ENCODE measurements around the gene TSBP1.

TSBP1 gene, protein sequence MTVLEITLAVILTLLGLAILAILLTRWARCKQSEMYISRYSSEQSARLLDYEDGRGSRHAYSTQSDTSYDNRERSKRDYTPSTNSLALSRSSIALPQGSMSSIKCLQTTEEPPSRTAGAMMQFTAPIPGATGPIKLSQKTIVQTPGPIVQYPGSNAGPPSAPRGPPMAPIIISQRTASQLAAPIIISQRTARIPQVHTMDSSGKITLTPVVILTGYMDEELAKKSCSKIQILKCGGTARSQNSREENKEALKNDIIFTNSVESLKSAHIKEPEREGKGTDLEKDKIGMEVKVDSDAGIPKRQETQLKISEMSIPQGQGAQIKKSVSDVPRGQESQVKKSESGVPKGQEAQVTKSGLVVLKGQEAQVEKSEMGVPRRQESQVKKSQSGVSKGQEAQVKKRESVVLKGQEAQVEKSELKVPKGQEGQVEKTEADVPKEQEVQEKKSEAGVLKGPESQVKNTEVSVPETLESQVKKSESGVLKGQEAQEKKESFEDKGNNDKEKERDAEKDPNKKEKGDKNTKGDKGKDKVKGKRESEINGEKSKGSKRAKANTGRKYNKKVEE

DNA sequence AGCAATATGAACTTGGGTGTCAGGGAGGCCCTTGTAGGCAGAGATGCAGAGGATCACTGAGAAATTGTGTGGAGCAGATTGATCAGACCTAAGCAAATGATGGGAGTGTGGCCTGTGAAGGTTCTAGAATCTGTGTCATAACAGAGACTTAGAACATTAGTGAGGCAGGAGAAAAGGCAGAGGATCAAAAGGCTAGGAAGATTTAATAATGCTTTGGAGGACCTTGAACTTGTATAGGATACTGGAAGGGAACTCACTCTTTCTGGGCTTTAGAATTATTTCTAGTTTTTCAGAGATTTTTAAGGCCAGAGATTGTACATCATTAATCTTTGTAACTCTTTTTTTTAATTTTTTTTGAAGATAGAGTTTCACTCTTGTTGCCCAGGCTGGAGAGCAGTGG, at the start of gene TSBP1:
Gene TSBP1, minus strand, starts transcription at position 101 of the 400 bp plus-strand sequence. CDS start 197 bp downstream, outside the sequence.
- no peak for DNase-seq (ENCODE audit: low spot score)

DNA sequence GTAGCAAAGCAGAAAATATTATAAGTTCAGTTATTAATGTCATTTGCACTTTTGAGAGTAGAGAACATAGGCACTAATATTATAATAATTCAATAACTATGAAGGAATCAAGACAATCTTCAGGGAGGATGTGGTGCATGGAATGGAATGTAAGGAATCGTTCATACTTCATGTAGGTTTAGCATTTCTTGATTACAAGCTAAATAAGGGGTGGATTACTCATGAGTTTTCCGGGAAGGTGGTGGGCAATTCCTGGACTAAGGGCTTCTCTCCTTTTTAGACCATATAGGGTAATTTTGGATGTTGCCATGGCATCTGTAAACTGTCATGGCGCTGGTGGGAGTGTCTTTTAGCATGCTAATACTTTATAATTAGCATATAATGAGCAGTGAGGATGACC, 44.3 kb upstream of the TSBP1 start:
- DNase-seq (ENCODE audit: low spot score): no peak

DNA sequence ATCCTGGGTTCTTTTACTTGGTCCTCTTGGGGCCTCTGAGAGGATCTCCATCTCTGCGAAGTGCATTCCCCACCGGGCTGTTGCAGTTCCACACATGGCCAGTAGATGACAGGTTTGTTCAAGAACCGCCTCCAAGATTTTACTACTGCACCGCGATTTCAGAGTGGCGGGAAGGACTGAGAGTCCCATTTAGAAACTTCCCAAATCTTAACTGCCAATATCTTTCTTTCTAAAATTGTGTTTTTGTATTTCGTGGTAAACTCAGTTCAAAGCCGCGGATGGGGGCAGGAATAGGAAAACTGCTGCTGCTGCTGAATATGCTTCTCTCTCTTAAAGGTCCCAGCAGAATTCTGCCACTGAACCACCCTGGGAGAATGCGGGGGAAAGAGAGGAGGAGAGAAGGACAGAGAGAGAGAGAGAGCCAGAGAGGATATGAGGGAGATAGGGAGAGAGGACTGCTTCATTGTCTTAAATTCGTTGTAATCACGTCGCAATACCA, 43.9 kb upstream of the TSBP1 start:
- peak; percentile 64 for DNase-seq (ENCODE audit: low spot score)

DNA sequence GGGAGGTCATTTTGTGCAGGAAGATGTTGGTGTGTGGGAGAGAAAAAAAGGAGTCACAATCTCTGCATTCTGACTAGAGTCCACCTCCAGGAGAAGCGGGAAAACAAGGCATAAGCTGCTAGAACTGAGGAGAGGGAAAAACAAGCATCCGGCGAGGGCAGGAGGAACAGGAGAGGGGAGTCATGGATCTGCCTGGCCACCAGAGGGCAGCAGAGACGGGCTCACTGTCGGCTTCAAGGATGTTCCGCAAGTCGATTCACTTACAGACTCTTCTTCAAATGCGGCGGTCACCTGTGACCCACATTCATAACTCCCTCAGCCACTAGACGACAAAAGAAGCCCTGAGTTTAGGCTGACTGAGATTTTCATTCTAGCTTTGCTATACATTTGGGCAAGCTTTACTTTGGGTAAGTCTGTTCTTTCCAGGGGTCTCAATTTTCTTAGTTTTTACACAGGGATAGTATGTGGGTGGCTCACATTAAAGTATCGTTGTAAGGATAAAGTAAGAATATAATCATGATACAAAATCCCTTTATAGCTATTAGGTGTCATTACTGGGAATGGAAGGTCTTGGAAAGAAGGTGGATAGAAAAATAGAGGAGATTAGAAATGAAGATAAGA, 41.8 kb upstream of the TSBP1 start:
- peak; percentile 73 for DNase-seq (ENCODE audit: low spot score)

DNA sequence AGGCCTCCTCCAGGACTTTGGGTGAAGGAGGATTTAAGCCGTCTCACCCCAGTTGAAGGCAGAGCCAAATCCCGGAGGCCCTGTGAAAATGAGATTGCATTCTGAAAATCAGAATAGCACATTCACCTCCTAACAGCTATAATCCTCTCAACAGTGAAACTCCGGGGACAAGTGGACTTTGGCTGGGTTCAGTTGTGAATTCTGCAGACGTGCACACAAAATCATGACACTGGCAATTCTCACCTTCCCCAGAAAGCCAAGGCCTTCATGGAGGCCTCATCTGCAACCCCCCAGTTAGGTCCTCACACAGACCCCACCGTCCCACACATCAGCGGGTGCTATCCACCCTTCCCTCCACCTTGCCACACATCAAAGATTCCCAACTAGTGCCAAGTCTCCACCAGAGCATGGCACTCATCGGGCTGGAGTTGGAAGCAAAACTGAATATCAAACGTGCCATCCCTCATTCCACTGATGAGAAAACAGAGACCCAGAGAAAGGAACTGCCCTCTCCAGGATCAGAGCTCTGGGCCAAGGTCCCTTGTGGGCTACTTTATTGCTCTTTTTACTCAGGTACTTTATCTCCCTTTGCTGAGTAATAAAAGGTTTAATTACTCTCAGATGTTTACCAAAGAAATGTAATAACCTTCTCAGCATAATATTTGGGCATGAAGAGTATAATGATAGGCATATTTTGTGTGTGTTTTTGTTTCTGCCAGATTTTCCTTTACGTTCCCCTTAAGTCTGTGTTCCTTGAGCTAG, 40.0 kb upstream of the TSBP1 start:
- DNase-seq (ENCODE audit: low spot score): no peak

DNA sequence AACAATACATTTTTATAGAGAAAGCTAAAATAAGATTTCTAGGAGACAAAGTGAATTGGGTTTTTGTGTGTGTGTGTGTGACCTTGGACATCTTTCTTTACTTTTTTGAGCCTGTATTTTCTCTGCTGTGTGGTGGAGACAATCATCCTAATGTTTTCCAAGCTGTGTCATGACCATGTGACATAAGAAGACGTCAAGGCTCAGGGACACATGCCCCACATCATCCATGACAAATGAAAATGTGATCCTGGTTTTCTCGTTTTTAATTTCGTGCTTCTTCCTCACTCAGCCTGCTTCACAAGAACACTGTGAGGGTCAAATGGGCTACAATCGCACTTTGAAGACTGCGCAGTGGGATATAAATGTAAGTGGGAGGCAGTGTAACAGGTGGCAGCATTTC, 39.2 kb upstream of the TSBP1 start:
- DNase-seq (ENCODE audit: low spot score): no peak

DNA sequence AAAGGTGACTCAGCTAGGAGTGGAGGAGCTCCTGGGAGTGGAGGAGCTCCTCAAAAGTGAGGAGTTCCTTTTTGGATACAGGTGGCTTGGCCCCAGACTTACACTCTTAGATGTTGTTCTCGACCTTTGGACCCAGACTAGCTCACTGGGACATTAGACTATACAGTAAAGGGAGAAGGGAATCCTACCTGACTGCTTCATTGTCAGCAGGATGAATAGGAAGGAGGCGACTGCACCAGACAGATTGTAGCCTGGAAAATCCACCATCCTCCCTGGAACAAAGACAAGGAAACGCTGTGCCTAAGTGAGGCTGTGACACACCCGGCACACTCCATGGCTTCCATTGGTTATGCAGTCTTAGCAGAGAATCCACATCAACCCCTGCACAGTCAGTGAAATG, 35.2 kb upstream of the TSBP1 start, which contains the start of gene BTNL2:
Gene BTNL2, minus strand, starts transcription at position 325 of the 400 bp plus-strand sequence. Its CDS starts 58 bp downstream, at position 267.
- DNase-seq (ENCODE audit: low spot score): no peak

DNA sequence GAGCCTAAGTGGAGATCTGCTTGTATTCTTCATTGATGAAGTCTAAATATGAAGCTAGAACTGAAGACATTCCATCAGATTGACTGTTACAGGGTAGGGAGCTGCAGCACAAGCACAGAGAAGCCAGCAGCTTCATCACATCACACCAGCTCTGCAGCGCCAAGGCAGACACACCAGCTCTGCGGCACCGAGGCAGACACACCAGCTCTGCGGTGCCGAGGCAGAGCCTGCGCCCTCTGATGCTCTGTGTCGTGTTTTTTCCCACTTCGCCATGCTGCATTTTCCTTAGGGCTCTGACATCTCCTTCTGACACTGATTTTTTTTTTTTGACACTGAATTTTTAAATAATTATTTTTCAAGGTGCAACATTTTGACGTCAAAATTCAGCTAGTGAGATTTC, 34.5 kb upstream of the TSBP1 start:
- no peak for DNase-seq (ENCODE audit: low spot score)

DNA sequence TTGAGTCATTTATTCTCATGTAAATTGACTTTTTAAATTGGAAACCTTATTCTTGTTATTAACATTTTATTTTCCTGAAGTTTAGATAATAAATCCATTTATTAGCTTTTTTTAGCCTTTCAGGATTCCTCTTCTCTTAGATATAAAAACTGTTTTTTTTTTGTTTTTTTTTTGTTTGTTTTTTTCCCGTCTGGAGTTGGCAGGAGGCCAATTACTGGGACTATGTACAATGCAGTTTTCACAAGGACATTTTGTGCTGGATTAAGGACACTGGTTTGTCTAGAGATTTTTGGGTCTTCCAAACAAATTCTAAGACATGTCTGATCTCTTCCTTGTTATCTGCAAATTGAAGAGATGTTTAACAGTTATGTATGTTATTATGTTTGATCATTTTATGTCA, 34.0 kb upstream of the TSBP1 start:
- DNase-seq (ENCODE audit: low spot score): no peak

DNA sequence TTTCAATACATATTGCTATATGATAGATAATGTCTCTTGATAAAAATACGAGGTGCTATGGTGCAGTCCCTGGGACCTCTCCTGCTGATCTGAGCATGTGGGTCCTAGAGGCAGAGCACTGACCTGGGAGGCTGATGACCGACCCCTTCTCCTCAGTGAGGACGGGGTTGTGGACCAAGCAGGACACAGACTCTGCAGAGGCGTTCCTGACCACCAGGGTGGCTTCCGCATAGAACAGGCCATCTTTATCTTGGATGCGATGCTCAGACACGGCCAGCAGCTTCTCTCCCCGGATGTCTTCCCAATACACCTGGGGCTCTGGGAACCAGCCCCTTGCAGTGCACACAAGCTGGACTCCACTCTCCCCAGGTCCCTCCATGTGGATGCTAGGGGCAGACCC, 31.1 kb upstream of the TSBP1 start:
- no peak for DNase-seq (ENCODE audit: low spot score)

DNA sequence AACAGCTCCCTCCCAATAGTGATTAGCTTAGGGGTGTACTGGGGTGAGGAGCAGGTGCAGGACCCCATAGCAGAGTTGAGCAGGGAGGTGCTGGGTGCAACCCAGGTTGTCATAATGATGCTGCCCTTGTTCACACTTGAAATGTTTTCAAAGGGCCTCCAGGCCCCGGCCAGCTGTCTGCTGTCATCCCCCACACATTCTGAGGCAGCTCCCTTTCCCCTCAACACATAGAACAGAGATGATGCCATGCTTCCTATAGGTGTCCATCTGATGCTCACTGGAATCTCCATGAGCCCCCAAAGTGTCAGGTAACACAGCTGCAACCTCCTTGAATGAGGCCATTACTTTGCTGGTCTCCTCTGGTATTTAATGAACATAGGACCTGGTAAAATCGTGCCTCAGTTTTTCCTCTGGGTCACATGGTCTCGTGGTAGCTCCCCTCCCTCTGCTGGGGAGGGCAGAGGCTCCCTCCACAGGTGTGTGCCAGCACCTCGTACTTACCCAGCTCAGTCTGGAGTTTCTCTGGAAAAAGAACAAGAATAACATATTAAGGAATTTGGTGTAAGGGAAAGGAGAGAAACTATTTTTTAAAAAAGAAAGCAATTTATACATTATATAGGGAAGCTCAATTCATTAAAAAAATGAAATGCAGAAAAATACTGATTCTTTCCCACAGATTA, 29.7 kb upstream of the TSBP1 start:
- DNase-seq (ENCODE audit: low spot score): no peak

DNA sequence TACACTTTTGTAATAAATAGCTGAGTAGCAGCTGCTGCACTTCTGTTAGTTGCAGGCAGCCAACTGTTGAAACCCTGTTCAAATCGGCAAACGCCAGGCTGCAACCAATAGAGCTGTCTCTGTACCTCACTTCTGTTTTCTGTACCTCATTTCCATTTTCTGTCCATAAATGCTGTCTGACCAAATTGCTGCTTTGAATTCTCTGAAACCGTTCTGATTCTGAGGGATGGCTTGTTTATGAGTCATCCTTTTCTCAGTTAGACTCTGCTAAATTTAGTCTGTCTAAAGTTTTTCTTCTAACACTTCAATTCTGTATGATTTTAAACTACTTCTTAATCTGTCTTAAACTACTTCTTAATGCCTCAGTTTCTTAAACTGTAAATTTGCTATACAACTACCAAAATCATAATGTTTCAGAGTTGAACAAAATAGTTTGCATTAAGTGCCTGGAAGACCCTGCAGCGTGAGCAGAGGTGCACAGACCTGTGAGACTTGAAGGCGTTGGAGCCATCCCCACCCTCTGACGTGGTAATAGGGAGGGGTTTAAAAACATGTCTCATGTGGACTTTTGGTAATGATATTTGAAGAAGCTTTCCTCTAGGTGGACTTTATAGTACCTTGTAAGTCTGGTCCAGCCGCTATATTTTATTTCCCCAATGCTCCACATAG, 25.7 kb upstream of the TSBP1 start:
- no peak for DNase-seq (ENCODE audit: low spot score)

DNA sequence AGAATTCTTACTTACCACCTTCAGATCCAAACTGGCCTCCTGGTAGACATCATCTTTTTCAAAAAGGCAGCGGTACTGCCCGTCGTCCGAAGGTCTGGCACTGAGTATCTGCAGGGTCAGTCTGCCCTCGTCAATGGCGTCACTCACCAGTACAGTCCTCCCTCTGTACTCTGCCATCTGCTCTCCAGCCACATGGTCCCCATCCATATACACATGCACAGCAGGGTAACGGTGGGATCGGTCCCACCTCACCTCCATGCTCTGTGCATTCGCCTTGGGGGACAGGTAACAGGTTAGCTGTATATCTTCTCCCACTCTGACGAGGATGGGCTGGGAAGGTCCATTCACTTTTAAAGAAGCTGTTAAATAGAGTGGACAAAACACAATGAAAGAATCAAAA, 24.3 kb upstream of the TSBP1 start:
- no peak for DNase-seq (ENCODE audit: low spot score)

DNA sequence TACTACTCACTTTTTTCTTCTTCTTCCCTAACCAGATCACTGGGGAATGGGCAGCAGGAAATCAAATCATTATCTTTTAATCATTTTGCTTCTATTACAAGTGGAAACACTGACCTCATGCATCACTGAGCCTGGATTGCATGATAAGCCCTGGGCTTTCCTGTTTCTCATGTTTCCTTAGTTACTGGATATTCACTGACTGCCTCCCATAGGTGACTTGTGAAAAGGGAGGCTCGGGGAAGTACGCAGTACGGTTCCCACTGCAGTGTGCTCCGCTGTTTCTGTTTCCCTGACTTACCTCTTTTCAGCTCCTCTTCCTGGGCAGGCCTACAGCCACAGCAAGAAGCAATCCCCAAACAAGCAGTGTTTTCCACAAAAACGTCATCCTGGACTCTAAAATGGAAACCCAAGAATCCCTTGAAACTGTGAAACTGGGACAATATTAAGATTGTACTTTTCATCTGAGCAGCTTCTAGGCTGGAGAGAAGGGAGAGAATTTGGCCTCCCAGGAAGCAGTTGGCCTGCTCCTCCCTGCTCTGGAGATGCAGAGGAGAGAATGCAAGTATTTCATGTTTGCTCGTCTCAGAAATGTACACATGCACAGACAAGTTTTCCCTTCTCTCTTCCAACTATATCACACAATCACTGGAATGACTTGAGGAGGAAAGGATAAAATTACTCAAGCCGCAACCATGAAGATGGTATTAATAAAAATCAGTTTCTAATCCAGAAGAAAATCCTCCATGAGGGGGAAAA, 22.1 kb upstream of the TSBP1 start:
- no peak for DNase-seq (ENCODE audit: low spot score)

DNA sequence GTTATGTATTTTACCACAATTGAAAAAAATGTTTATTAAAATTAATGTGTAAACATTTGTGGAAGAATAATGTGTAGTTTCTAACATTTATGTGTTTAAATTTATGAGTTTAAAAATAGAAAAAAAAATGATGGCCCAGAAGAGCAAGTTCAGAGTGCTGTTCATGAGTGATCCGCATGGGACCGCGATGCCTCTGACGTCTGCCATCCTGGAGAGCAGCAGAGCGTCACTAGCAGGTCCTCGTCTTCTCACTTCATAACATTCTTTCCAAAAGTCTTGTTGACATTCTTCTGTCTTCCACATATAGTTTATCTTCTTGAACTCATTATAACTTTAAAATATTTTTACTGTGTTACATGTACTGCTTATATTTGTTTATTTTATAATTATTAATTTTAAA, 19.8 kb upstream of the TSBP1 start:
- no peak for DNase-seq (ENCODE audit: low spot score)

DNA sequence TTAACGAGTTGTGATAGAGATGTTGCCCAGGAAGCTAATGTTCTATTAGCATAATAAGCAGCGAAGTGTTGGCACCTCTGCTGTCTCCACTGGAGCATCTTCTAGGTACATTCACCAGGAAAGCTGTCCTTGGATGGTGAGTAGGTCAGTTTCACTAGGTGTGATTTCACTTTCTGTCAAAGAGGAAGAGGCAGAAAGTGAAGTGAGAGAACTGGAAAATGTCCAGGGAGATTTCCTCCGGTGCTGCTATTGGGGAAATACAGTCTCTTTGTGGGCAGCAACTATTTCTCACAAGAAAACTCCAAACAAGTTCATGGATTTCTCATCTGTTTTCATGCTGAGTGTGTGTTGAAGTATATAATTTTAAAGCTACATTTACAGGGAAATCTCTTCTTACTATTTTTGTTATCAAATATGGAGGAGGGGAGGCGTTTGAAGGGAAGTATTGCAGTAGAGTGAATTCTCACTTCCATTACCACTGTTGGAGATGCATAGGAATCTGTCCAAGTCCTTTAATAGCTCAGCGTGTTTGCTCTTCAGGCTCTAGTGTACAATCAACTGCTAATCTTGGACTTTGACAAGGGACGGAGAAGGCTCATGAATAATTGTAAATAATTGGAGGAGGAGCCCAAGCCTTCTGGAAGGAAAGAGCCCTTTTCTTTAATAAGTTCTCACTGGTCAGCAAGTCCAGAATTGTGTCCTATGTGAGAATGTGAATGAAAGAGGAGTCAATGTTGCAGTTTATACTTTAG, 16.1 kb upstream of the TSBP1 start:
- no peak for DNase-seq (ENCODE audit: low spot score)

DNA sequence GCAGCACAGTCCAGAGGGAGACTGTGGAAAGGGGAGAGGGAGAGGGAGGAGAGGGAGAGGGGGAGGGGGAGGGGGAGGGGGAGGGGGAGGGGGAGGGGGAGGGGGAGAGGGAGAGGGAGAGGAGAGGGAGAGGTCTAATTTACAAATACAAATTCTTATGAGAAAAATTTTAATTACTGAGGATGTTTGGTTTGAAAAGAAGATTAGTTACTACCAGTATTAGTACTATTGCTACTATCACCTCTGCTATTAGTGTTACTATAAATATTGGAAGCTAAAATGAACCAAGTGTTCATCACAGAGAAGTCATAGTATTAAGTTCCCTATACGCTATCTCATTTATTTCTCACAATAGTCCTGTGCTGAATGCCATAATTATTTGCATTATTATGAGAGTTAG, 14.3 kb upstream of the TSBP1 start:
- DNase-seq (ENCODE audit: low spot score): no peak

DNA sequence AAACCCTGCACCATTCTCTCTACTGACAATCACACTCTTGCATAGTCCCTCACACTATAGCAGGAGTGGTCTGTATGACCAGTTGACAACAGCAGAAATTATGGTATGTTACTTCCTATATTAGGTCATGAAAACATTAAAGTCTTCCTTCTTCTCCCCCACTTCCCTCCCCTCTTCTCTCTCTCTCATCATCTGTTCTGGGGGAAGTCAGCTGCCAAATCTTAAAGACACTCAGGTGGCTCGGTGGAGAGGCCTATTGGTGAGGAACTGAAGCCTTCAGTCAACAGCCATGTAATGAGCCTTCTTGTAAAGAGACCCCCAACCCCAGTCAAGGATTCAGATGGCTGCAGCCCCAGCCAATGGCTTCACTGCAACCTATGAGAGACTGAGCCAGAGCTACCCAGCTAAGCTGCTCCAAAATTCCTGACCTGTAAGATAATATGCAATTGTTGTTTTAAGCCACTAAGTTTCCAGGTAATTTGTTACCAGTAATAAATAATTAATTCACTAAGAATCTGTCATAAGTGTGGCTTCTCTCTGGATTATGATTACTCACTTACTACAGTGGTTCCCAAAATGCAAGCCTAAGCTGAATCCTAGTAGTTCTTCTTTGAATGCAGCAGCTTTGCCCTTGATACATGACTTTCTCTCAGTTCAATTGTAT, 11.2 kb upstream of the TSBP1 start:
- no peak for DNase-seq (ENCODE audit: low spot score)

DNA sequence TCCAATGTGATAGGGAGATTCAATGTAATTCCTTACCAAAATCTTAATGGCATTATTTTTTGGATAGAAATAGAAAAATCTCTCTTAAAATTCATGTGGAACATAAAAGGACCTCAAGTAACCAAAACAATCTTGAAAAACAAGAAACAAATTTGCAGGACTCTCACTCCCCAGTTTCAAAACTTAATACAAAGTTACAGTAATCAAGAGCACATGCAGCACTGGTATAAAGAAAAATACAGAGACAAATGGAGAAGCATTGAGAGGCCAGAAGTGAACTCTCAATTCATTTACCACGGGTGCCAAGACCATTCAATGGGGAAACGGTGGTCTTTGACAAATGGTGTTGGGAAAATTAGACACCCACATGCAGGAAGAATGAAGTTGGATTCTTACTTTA, 7.8 kb upstream of the TSBP1 start:
- no peak for DNase-seq (ENCODE audit: low spot score)

Data from RKO (cell line).